Neural cell (in vitro differentiated cells): ENCODE measurements around the gene TRPM3.

Experiments used
- EP300 ChIP-seq: fragments of 450-650 bp; conservative IDR thresholded peaks from 2 replicates; pipeline ENCODE4 v1.6.1; 2014; ENCODE audit warnings: antibody characterized with exemption, mild to moderate bottlenecking, moderate library complexity; ENCODE audit not compliant: poor library complexity, severe bottlenecking
- EZH2 ChIP-seq: fragments of 200-600, 300-800 bp; shearing (Covaris generic), sonication (generic); IDR thresholded peaks from 2 replicates; pipeline ENCODE4 v1.6.1; 2014; ENCODE audit warnings: antibody characterized with exemption, low read length, borderline replicate concordance, mild to moderate bottlenecking; ENCODE audit not compliant: insufficient read depth, poor library complexity, severe bottlenecking
- POLR2AphosphoS5 ChIP-seq: IDR thresholded peaks from 2 replicates; pipeline ENCODE4 v1.6.1; 2012
- RAD21 ChIP-seq: fragments of 450-650 bp; conservative IDR thresholded peaks from 2 replicates; pipeline ENCODE4 v1.6.1; 2014; ENCODE audit warnings: antibody characterized with exemption, mild to moderate bottlenecking, moderate library complexity
- REST ChIP-seq: IDR thresholded peaks from 2 replicates; pipeline ENCODE4 v1.6.1; 2012; ENCODE audit warnings: borderline replicate concordance
- SMC3 ChIP-seq: fragments of 450-650 bp; conservative IDR thresholded peaks from 2 replicates; pipeline ENCODE4 v1.6.1; 2014; ENCODE audit warnings: antibody characterized with exemption, mild to moderate bottlenecking, moderate library complexity; ENCODE audit not compliant: poor library complexity
- TAF1 ChIP-seq: IDR thresholded peaks from 2 replicates; pipeline ENCODE4 v1.6.1; 2012; ENCODE audit warnings: low read depth
- TF ChIP-seq, protein P1 (sequence below): fragments of 450-650 bp; IDR thresholded peaks from 2 replicates; pipeline ENCODE4 v1.5.1; 2014; ENCODE audit warnings: antibody characterized with exemption, mild to moderate bottlenecking, moderate library complexity; ENCODE audit not compliant: poor library complexity, severe bottlenecking

DNA sequence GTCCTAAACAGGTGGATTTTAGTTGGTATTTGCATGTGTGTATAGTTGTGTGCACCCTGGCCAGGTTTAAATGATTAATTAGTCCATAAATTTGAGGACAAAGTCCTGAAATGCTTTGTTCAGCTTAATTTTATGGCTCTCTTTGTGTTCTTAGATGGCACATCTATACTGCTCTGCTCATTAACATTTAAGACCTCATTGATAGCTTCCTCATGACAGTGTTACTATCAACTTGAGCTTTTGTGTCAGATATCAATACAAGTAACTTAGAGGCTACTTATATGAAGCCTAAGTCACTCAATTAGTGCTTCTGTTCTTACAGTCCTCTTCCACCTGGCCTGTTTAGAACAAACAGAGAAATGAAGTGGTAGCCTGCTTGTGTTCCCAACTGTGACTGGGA lies 240.9 kb downstream of the TRPM3 start:
- TF ChIP-seq, protein P1, sequence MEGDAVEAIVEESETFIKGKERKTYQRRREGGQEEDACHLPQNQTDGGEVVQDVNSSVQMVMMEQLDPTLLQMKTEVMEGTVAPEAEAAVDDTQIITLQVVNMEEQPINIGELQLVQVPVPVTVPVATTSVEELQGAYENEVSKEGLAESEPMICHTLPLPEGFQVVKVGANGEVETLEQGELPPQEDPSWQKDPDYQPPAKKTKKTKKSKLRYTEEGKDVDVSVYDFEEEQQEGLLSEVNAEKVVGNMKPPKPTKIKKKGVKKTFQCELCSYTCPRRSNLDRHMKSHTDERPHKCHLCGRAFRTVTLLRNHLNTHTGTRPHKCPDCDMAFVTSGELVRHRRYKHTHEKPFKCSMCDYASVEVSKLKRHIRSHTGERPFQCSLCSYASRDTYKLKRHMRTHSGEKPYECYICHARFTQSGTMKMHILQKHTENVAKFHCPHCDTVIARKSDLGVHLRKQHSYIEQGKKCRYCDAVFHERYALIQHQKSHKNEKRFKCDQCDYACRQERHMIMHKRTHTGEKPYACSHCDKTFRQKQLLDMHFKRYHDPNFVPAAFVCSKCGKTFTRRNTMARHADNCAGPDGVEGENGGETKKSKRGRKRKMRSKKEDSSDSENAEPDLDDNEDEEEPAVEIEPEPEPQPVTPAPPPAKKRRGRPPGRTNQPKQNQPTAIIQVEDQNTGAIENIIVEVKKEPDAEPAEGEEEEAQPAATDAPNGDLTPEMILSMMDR: no peak
- TF ChIP-seq REST (no peak), RAD21 (no peak), EZH2 (no peak), TAF1 (no peak), EP300 (no peak), POLR2AphosphoS5 (no peak), SMC3 (no peak)
